ENCODE measurements around the gene CYP2W1.

GRCh38 chr7:966291-967069, 16.5 kb upstream of the CYP2W1 start:
- TF ChIP-seq EZH2 (IDR thresholded peaks at IDR 0.05; ENCODE audit: low read length, unreplicated experiment) (no peak), EZH2phosphoT487 (IDR thresholded peaks at IDR 0.05; ENCODE audit: borderline replicate concordance, low read length) (no peak)
- TF ChIP-seq, protein P1, sequence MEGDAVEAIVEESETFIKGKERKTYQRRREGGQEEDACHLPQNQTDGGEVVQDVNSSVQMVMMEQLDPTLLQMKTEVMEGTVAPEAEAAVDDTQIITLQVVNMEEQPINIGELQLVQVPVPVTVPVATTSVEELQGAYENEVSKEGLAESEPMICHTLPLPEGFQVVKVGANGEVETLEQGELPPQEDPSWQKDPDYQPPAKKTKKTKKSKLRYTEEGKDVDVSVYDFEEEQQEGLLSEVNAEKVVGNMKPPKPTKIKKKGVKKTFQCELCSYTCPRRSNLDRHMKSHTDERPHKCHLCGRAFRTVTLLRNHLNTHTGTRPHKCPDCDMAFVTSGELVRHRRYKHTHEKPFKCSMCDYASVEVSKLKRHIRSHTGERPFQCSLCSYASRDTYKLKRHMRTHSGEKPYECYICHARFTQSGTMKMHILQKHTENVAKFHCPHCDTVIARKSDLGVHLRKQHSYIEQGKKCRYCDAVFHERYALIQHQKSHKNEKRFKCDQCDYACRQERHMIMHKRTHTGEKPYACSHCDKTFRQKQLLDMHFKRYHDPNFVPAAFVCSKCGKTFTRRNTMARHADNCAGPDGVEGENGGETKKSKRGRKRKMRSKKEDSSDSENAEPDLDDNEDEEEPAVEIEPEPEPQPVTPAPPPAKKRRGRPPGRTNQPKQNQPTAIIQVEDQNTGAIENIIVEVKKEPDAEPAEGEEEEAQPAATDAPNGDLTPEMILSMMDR (conservative IDR thresholded peaks at IDR 0.05; ENCODE audit: low read depth, low read length): no peak

Data from PC-3 (cell line).